Natural killer cell (primary cell): Measurements from ENCODE around the gene CEP78. TPM values are rescaled to one million over a fixed set of nuclear protein-coding genes. Genes with fewer than 3 reads are reported as not detected.

Experiments
- ATAC-seq, 3 donors: fragments of 150-1000 bp in 2 of 3; fragments of 200-7000 bp in 1 of 3; cut with Tn5 transposase; 1 replicate in 1 of 3; 2 replicates in 2 of 3; pipeline ENCODE4 v1.10.0; 2021; ENCODE audit warnings: mild to moderate bottlenecking in 2 of 3, moderate library complexity in 2 of 3
- DNase-seq, 2 donors: peaks; one replicate each; pipeline versions ENCODE4 v3.0.0 to v3.0.0-alpha.2; 2013 to 2021; ENCODE audit warnings: mixed read lengths in 1 of 2
- H3K27ac ChIP-seq: one replicate; pipeline ENCODE4 v1.5.1; 2013; ENCODE audit warnings: mild to moderate bottlenecking, low read length
- H3K27me3 ChIP-seq: one replicate; pipeline ENCODE4 v1.6.1; 2013; ENCODE audit warnings: low read length; ENCODE audit not compliant: control insufficient read depth, insufficient read depth
- H3K36me3 ChIP-seq: one replicate; pipeline ENCODE4 v1.6.1; 2013; ENCODE audit warnings: low read length; ENCODE audit not compliant: control insufficient read depth, insufficient read depth
- H3K4me1 ChIP-seq: one replicate; pipeline ENCODE4 v1.6.1; 2013; ENCODE audit warnings: low read length; ENCODE audit not compliant: control insufficient read depth, insufficient read depth
- H3K4me3 ChIP-seq: one replicate; pipeline ENCODE4 v1.5.1; 2013; ENCODE audit warnings: low read length
- H3K9me3 ChIP-seq: one replicate; pipeline ENCODE4 v1.6.1; 2013; ENCODE audit warnings: low read length; ENCODE audit not compliant: control insufficient read depth, insufficient read depth
- H3K27ac Mint-ChIP-seq, 2 donors: one replicate each; pipeline ENCODE4 v1.8.0; 2022; ENCODE audit warnings: mild to moderate bottlenecking in 2 of 2, mixed read lengths in 2 of 2, moderate library complexity in 1 of 2
- H3K27me3 Mint-ChIP-seq, 2 donors: one replicate each; pipeline ENCODE4 v1.8.0; 2022; ENCODE audit warnings: low read depth in 2 of 2, mixed read lengths in 2 of 2
- H3K36me3 Mint-ChIP-seq: one replicate; pipeline ENCODE4 v1.8.0; 2022; ENCODE audit warnings: mixed read lengths
- H3K4me1 Mint-ChIP-seq, 2 donors: one replicate each; pipeline ENCODE4 v1.8.0; 2022; ENCODE audit warnings: mixed read lengths in 2 of 2
- H3K4me3 Mint-ChIP-seq: one replicate; pipeline ENCODE4 v1.8.0; 2022; ENCODE audit warnings: mild to moderate bottlenecking, moderate library complexity, mixed read lengths
- H3K9me3 Mint-ChIP-seq, 2 donors: one replicate each; pipeline ENCODE4 v1.8.0; 2022; ENCODE audit warnings: mixed read lengths in 2 of 2
- WGBS: methylation state at CpG from one replicate; pipeline ENCODE4 v1.1.7; 2013; ENCODE audit warnings: missing lambda C conversion rate; ENCODE audit not compliant: insufficient coverage; 5-methylcytosine and 5-hydroxymethylcytosine counted together
- intact Hi-C: fragments of 100-400 bp; cut with micrococcal nuclease; formaldehyde crosslinking; loops from one replicate; pipeline ENCODE4 v1.14.2; 2022
- total RNA-seq, 4 donors: library from RNA; stranded (reverse); fragments of 120-200 nt in 1 of 4; gene quantifications; one replicate each; pipeline versions ENCODE4 v1.2.3 to v1.2.4, GENCODE V29; 2013 to 2022
- TF ChIP-seq, protein P1 (sequence below): fragments of 200-600 bp; IDR thresholded peaks from one replicate; pipeline ENCODE4 v1.8.0; 2022; ENCODE audit warnings: antibody characterized with exemption

The CEP78 gene, protein sequence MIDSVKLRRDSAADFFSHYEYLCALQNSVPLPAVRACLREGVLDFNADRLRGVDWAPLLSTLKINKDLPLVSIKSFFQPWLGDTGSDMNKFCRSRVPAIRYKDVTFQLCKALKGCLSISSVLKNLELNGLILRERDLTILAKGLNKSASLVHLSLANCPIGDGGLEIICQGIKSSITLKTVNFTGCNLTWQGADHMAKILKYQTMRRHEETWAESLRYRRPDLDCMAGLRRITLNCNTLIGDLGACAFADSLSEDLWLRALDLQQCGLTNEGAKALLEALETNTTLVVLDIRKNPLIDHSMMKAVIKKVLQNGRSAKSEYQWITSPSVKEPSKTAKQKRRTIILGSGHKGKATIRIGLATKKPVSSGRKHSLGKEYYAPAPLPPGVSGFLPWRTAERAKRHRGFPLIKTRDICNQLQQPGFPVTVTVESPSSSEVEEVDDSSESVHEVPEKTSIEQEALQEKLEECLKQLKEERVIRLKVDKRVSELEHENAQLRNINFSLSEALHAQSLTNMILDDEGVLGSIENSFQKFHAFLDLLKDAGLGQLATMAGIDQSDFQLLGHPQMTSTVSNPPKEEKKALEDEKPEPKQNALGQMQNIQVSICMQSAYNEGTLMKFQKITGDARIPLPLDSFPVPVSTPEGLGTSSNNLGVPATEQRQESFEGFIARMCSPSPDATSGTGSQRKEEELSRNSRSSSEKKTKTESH
- total RNA-seq: 100 to 1,000 TPM; 204 to 304 (median 253) TPM
- total RNA-seq (2013): 126 TPM

DNA sequence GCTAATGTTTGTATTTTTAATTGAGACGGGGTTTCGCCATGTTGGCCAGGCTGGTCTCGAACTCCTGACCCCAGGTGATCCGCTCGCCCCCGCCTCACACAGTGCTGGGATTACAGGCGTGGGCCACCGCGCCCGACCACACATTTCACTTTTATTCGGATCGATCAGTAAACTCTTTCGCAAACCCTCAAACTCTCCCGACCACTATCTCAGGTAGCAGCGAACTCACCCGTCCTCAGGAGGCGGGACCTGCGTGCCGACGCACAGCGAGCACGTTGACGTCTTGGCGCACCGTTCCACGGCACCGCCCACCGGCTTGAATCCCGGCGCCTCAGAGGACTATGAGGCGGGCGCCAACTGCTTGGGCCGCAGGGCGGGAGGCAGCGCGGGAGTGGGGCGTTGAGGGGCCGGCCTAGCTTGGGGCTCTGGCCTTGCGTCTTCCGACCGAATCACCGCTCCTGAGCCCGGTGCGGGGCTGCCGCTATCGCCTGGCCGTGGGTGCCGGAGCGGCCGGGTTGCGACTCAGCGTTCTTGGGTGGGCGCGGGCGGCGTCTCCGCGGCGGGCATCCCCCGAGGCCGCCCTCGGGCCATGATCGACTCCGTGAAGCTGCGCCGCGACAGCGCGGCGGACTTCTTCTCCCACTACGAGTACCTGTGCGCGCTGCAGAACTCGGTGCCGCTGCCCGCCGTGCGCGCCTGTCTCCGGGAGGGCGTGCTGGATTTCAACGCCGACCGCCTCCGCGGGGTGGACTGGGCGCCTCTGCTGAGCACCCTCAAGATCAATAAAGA, at the start of gene CEP78:
Gene CEP78 (plus strand): TSS at position 314 of the 789 bp plus-strand sequence. CDS start 276 bp downstream, at position 590.
- under 1% methylated on average over 87 of the region's 87 CpGs for WGBS
- H3K27me3 ChIP-seq: no peaks in the 10 kb centered on the region
- peaks cover 44% of the 10 kb centered on the region for H3K4me1 ChIP-seq
- H3K36me3 ChIP-seq: peaks cover 6% of the 10 kb centered on the region
- peak; percentile 82 to 95 for DNase-seq
- no peaks in the 10 kb centered on the region for H3K9me3 ChIP-seq
- Mint-ChIP-seq H3K27me3 (no peaks in the 10 kb centered on the region), H3K4me3 (peak within 1 kb of the TSS; percentile 91), H3K9me3 (no peaks in the 10 kb centered on the region), H3K27ac (peak within 1 kb of the TSS in 1 of 2 donors; percentile 98), H3K4me1 (peaks cover 44 to 48% of the 10 kb centered on the region in 2 donors), H3K36me3 (peaks cover 7% of the 10 kb centered on the region)
- intact Hi-C loops: loop anchor here (1.0 kb wide), 1 partner anchor 26 kb away; no protein-coding TSS in a partner anchor
- peak within 1 kb of the TSS; percentile 96 for H3K4me3 ChIP-seq
- peak within 1 kb of the TSS; percentile 88 for H3K27ac ChIP-seq
- peak; percentile 78 to 90 (median 81) for ATAC-seq
- TF ChIP-seq, protein P1, sequence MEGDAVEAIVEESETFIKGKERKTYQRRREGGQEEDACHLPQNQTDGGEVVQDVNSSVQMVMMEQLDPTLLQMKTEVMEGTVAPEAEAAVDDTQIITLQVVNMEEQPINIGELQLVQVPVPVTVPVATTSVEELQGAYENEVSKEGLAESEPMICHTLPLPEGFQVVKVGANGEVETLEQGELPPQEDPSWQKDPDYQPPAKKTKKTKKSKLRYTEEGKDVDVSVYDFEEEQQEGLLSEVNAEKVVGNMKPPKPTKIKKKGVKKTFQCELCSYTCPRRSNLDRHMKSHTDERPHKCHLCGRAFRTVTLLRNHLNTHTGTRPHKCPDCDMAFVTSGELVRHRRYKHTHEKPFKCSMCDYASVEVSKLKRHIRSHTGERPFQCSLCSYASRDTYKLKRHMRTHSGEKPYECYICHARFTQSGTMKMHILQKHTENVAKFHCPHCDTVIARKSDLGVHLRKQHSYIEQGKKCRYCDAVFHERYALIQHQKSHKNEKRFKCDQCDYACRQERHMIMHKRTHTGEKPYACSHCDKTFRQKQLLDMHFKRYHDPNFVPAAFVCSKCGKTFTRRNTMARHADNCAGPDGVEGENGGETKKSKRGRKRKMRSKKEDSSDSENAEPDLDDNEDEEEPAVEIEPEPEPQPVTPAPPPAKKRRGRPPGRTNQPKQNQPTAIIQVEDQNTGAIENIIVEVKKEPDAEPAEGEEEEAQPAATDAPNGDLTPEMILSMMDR: no peak

DNA sequence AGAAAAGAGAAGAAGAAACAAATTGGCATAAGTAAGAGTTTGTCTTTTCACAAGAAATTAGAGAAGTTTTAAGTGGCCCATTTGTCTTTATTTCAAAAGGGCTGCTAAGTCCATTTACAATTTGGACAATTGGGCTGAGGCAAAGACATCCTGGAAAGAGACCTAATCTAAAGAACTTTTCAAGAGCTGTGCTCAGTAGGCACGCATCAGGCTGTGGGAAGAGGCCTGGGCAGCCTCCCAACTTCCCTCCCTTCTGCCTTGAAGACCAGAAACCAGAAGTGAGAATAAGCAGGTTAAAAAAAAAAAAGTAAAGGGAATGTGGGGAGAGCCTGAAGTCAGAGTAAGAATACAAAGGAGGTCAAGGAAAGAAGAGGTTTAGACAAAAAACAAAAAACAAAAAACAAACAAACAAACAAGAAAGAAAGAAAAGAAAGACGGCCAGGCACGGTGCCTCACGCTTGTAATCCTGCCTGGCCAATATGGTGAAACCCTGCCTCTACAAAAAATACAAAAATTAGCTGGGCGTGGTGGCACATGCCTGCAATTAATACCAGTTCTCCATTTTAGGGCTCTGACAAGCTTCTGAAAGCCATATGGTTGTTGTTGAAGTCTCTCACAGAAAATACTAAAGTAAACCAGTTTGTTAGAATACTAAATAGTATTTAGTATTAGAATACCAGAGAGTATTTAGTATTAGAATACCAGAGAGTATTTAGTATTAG, 48.0 kb upstream of the CEP78 start:
- no peaks in the 10 kb centered on the region for H3K9me3 Mint-ChIP-seq
- no peak overlapping the region for H3K4me3 ChIP-seq
- DNase-seq (no peak), ATAC-seq (no peak)
- no peaks in the 10 kb centered on the region for H3K36me3 ChIP-seq
- no peaks in the 10 kb centered on the region for H3K27me3 ChIP-seq
- WGBS: 89% methylated on average over 4 of the region's 5 CpGs
- H3K4me1 Mint-ChIP-seq: peaks cover 0 to 5% of the 10 kb centered on the region in 2 donors
- H3K4me3 Mint-ChIP-seq: no peak overlapping the region
- peak overlapping the region in 1 of 2 donors; percentile 16 for H3K27ac Mint-ChIP-seq
- no peaks in the 10 kb centered on the region for H3K36me3 Mint-ChIP-seq
- TF ChIP-seq, protein P1: no peak
- no peak overlapping the region for H3K27ac ChIP-seq
- H3K9me3 ChIP-seq: no peaks in the 10 kb centered on the region
- no peaks in the 10 kb centered on the region for H3K4me1 ChIP-seq
- intact Hi-C loops: no loop called here
- no peaks in the 10 kb centered on the region for H3K27me3 Mint-ChIP-seq

GRCh38 chr9:78188594-78188993, 47.3 kb upstream of the CEP78 start:
- H3K27ac ChIP-seq: no peak overlapping the region
- intact Hi-C loops: no loop called here
- H3K9me3 Mint-ChIP-seq: no peaks in the 10 kb centered on the region

More at GRCh38 chr9:78188594-78188993, 47.3 kb upstream of the CEP78 start:
- peaks cover 5 to 6% of the 10 kb centered on the region in 2 donors for H3K4me1 Mint-ChIP-seq
- H3K27me3 Mint-ChIP-seq: no peaks in the 10 kb centered on the region
- 100% methylated on average over 1 of the region's 1 CpG for WGBS
- no peaks in the 10 kb centered on the region for H3K27me3 ChIP-seq
- no peaks in the 10 kb centered on the region for H3K36me3 ChIP-seq
- no peaks in the 10 kb centered on the region for H3K4me1 ChIP-seq
- H3K36me3 Mint-ChIP-seq: no peaks in the 10 kb centered on the region
- no peaks in the 10 kb centered on the region for H3K9me3 ChIP-seq
- TF ChIP-seq, protein P1: no peak
- no peak overlapping the region for H3K4me3 ChIP-seq
- DNase-seq (no peak), ATAC-seq (no peak)
- no peak overlapping the region for H3K27ac Mint-ChIP-seq
- no peak overlapping the region for H3K4me3 Mint-ChIP-seq
